Fibroblast of the aortic adventitia (primary cell): ENCODE data around the gene URM1. TPM values are rescaled to one million over a fixed set of nuclear protein-coding genes. Genes with fewer than 3 reads are reported as not detected.
A peak's percentile ranks its signal among the peaks of the same experiment; 100 is the strongest.

Experiments
- DNase-seq: peaks from one replicate; pipeline ENCODE4 v3.0.0-alpha.2; 2010; ENCODE audit warnings: low read depth
- H3K4me3 ChIP-seq: 2 replicates; pipeline ENCODE4 v1.5.1; 2011; ENCODE audit warnings: low read depth, mild to moderate bottlenecking, control low read depth, low read length, moderate library complexity
- total RNA-seq: library from RNA; depleted of rRNA; stranded (reverse); fragments of >200 nt; gene quantifications from 2 replicates; pipeline ENCODE4 v1.2.3, GENCODE V29; 2012; ENCODE audit warnings: low replicate concordance
- TF ChIP-seq, protein P1 (sequence below): IDR thresholded peaks from 2 replicates; pipeline ENCODE4 v1.5.1; 2011; ENCODE audit warnings: mild to moderate bottlenecking, low read length, control low read depth, inconsistent platforms; ENCODE audit not compliant: insufficient read depth

URM1 gene
- total RNA-seq, 1 donor, result 33.8 TPM

DNA sequence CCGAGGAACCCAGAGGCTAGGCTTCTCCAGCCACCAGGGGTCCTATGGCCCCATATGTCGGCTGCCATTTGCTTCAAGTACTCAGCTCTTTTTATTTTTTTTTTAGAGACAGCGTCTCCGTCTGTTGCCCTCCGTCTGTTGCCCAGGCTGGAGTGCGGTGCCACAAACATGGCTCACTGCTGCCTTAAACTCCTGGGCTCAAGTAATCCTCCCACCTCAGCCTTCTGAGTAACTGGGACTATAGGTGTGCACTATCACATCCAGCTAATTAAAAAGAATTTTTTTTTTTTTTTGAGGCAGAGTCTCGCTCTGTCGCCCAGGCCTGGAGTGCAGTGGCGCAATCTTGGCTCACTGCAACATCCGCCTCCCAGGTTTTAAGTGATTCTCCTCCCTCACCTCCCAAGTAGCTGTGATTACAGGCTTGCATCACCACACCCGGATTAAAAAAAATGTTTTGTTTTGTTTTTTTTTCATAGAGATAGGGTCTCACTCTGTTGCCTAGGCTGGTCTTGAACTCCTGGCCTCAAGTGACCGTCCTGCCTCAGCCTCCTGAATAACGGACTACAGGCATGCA lies 58.4 kb downstream of the URM1 start:
- DNase-seq, result no peak
- H3K4me3 ChIP-seq, result no peak overlapping the region
- TF ChIP-seq, protein P1, sequence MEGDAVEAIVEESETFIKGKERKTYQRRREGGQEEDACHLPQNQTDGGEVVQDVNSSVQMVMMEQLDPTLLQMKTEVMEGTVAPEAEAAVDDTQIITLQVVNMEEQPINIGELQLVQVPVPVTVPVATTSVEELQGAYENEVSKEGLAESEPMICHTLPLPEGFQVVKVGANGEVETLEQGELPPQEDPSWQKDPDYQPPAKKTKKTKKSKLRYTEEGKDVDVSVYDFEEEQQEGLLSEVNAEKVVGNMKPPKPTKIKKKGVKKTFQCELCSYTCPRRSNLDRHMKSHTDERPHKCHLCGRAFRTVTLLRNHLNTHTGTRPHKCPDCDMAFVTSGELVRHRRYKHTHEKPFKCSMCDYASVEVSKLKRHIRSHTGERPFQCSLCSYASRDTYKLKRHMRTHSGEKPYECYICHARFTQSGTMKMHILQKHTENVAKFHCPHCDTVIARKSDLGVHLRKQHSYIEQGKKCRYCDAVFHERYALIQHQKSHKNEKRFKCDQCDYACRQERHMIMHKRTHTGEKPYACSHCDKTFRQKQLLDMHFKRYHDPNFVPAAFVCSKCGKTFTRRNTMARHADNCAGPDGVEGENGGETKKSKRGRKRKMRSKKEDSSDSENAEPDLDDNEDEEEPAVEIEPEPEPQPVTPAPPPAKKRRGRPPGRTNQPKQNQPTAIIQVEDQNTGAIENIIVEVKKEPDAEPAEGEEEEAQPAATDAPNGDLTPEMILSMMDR, result no peak

DNA sequence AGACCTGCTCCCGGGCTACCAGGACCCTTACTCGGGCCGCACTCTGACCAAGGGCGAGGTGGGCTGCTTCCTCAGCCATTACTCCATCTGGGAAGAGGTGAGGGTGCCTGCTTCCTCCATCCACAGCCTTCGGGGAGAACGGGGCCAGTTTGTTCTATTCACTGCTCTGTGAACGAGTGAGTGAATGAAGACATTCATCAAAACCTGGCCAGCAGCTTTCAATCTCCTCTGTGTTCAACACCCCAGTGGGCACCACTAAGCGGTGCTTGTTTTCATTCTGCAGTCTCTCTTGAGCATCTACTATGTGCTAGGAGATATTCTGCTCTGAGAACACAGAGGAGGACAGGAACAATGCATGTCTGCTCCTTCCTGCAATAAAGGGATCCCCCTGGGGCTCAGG lies 60.0 kb downstream of the URM1 start:
- TF ChIP-seq, protein P1, result no peak
- no peak overlapping the region for H3K4me3 ChIP-seq
- DNase-seq, result no peak

DNA sequence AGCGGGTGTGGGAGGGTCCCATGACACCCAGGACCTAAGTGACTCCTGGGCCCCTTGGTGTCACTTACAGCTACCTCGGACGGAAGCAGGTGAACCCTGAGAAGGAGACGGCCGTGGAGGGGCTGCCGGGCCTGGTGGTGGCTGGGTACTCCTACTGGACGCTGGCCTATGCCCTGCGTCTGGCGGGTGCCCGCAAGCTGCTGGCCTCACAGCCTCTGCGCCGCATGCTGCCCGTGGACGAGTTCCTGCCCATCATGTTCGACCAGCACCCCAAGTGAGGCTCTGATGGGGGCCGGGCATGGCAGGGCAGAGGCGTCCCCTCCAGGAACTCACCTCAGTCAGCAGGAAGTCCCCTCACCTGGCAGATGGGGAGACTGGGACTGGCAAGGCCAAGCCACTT lies 63.2 kb downstream of the URM1 start:
- H3K4me3 ChIP-seq, result no peak overlapping the region
- no peak for DNase-seq
- TF ChIP-seq, protein P1, result no peak

DNA sequence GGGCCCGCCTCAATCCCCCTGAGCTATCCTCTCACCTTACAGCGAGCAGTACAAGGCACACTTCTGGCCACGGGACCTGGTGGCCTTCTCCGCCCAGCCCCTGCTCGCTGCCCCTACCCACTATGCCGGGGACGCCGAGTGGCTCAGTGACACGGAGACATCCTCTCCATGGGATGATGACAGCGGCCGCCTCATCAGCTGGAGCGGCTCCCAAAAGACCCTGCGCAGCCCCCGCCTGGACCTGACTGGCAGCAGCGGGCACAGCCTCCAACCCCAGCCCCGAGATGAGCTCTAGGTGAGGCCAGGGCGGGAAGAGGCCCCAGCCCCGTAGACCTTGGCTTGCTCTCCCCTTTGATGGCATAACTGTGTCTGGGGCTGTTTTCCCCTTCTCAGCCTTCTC lies 64.4 kb downstream of the URM1 start:
- TF ChIP-seq, protein P1, result no peak
- H3K4me3 ChIP-seq, result no peak overlapping the region

DNA sequence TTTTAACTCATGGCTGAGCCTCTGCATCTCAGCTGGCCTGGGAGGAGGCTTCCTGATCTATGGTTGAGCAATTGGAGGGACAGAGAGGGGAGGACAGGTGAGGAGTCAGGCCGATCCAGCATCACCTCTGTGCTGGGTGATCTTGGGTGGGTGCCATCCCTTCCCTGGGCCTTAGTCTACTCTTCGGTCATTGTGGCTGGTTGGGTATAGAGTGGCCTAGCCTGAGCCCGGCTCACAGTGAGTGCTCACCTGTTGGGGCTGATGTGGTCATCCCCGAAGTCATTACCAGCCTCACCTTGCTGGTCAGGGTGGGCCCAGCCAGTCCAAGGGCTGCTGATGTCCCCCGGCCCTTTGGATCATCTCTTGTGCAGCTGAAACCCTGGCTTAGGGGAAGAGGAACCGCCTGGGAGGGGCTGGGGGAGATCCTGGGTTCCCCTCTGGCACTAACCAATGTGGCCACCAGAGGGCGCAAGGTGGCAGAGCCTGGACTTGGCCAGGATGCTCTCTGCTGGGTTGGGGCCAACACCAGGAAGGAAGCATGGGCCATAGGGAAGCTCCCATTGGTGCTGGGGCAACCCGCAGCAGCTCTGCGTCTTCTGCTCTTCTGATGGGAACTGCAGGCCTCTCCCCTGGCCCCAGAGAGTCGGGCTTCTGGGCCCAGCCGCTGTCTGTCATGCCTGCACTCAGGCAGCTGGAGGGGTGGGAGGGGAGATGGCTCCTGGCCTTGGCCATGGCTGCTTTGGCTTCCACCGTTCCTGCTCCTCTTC lies 67.4 kb downstream of the URM1 start:
- peak; percentile 84 for DNase-seq
- H3K4me3 ChIP-seq, result no peak overlapping the region
- TF ChIP-seq, protein P1, result peak; percentile 98

More for the DNA sequence above, 64.4 kb downstream of the URM1 start:
- DNase-seq, result no peak

DNA sequence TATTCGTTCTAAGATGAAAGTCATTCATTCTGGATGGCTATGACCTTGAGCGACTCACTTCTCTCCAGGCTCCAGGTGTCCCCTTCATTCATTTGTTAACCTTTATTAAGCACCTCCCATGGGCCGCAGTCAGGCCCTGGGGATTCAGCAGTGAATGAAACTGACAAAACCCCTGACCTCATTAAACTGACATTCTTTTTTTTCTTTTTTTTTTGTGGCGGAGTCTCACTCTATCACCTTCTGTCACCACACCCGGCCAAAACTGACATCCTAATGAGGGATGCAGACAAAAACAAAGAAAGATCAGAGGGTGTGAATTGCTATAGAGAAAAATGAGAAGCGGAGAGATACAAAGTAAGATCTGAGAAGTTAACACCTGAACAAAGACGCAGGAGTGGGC lies 68.1 kb downstream of the URM1 start:
- H3K4me3 ChIP-seq, result no peak overlapping the region
- DNase-seq, result no peak
- TF ChIP-seq, protein P1, result no peak

Other genes with a start within 250 kb of the URM1 start
- gene PTGES2, start 243.6 kb upstream of the URM1 start, total RNA-seq, result 33.9 and 40.8 TPM in 2 replicates
- not detected in 2 replicates for gene LCN2, start 221.9 kb upstream of the URM1 start, total RNA-seq
- gene BBLN, start 211.1 kb upstream of the URM1 start, total RNA-seq, result 37.4 and 63.4 TPM in 2 replicates
- gene CIZ1, start 179.8 kb upstream of the URM1 start, total RNA-seq, result 47.8 and 49.6 TPM in 2 replicates
- gene DNM1, start 168.0 kb upstream of the URM1 start, total RNA-seq, result 28.0 and 57.4 TPM in 2 replicates
- gene GOLGA2, start 95.4 kb upstream of the URM1 start, total RNA-seq, result 63.5 and 108 TPM in 2 replicates
- gene SWI5, start 95.1 kb upstream of the URM1 start, total RNA-seq, result 21.5 and 35.2 TPM in 2 replicates
- gene TRUB2, start 48.9 kb upstream of the URM1 start, total RNA-seq, result 13.6 and 26.2 TPM in 2 replicates
- 13.5 and 34.9 TPM in 2 replicates for gene COQ4, start 48.5 kb upstream of the URM1 start, total RNA-seq
- gene SLC27A4, start 30.8 kb upstream of the URM1 start, total RNA-seq, result 23.5 and 27.9 TPM in 2 replicates
- gene CERCAM, start 49.5 kb downstream of the URM1 start, total RNA-seq, result 74.9 and 109 TPM in 2 replicates
- 10.5 and 25.4 TPM in 2 replicates for gene ODF2, start 84.6 kb downstream of the URM1 start, total RNA-seq
- 15.9 and 42.6 TPM in 2 replicates for gene GLE1, start 133.3 kb downstream of the URM1 start, total RNA-seq
- gene SPTAN1, start 181.2 kb downstream of the URM1 start, total RNA-seq, result 287 and 673 TPM in 2 replicates